NCI-H128 (cell line): Measurements from ENCODE around the gene RNF138.
"Not testable (repeated sequence)": the region's sequence is repeated elsewhere in the genome, so short reads cannot be mapped to it uniquely, and the experiment has no call there.

Experiments used
- DNase-seq: peaks from one replicate; lab custom pipeline; 2025; ENCODE audit not compliant: unreplicated experiment; lab: John Stamatoyannopoulos, UW

RNF138 gene, protein sequence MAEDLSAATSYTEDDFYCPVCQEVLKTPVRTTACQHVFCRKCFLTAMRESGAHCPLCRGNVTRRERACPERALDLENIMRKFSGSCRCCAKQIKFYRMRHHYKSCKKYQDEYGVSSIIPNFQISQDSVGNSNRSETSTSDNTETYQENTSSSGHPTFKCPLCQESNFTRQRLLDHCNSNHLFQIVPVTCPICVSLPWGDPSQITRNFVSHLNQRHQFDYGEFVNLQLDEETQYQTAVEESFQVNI

DNA sequence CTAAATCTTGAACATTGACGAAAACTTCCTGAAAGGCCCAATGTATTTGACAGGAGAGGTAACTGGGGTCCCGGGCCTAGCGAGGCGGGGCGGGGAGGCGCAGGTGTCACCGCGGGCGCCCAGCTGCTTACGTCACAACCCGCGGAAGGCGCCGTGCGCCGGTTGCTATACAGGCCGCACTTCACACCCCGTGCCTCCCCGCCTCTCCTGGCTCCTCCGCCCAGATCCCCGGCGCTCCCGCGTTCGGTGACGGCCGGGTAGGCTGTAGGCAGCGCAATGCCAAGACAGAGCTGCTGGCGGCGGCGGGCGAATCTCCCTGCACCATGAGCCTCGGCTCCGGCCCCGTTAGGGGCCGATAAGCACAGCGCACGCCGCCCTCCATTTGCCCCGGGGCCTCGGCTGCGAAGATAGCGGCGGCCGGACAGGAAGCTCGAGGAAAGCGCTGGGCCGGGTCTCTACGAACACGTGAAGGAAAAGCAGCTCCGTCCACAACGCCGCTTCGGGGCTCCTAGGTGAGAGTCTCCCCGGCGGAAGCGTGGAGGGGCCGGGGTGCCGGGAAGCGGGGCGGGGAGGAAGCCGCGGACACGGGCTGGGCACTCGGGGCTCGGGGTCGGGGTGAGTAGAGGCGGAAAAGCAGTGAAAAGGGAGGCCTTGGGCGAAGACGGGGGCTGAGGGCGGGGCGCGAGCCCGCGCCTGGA, at the start of gene RNF138:
RNF138 (plus strand) TSS at position 151 of the 698 bp plus-strand sequence. CDS start 903 bp downstream, outside the sequence.
- peak; percentile 85 for DNase-seq

GRCh38 chr18:32042337-32042736, 49.3 kb upstream of the RNF138 start:
- no peak for DNase-seq

- DNase-seq, result no peak
Measured at GRCh38 chr18:32048507-32049091, 43.1 kb upstream of the RNF138 start.

DNA sequence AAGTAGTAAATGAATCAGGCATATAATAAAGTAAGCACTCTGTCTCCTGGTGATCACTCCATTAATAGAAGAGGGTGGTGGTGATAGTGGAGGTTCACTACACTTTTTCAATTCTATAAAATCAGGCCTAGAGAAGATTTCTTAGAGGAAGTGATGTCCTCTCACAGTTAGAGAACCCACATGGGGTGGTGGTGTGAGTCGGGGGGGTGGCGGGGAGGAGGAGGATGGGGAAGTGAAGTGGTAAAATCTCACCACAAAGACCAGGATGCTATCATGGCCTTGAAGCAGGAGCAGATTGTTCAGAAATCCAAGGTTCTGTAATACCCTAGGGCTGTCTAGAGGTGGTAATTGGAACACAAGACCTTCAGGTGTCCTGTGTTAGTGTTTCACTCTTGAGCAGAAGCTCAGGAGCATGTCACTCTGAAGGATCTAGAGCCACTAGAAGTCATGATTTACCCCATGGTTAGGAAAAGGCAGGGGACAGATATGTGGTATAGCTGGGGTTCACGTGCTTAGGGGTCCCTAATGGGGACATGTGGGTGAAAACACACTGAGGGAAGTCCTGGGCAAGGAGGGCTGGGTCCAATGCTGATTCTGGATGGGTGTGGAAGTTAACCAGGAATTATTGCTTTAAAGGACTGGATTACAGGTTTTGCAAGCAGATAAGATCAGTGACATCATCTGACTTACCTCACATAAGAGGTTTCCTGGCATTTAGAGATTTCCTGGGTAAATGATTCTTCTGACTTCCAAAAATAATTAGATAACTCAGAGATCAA, 42.1 kb upstream of the RNF138 start:
- no peak for DNase-seq

GRCh38 chr18:32056613-32057358, 34.9 kb upstream of the RNF138 start:
- no peak for DNase-seq

DNA sequence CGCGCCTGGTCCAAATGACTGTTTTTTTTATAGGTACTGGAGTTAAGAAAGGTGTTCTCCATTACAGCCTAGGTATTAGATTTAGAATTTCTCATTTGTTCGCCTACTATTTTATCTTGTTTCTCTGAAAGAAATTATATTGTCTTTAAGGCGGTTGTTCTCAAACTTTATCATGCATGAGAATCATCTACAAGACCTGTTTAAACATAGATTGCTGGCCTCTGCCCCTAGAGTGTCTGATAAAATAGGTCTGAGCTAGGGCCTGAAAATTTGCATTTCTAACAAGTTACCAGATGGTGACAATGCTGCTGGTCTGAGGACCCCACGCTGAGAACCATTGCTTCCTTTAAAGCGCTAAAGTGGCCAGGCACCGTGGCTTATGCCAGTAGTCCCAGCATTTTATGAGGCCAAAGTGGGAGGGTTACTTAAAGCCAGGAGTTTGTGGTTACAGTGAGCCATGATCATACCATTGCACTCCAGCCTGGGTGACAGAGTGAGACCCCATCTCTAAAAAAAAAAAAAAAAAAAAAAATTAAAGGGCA, 34.0 kb upstream of the RNF138 start:
- no peak for DNase-seq

- no peak for DNase-seq
Measured at GRCh38 chr18:32060026-32060425, 31.6 kb upstream of the RNF138 start.

DNA sequence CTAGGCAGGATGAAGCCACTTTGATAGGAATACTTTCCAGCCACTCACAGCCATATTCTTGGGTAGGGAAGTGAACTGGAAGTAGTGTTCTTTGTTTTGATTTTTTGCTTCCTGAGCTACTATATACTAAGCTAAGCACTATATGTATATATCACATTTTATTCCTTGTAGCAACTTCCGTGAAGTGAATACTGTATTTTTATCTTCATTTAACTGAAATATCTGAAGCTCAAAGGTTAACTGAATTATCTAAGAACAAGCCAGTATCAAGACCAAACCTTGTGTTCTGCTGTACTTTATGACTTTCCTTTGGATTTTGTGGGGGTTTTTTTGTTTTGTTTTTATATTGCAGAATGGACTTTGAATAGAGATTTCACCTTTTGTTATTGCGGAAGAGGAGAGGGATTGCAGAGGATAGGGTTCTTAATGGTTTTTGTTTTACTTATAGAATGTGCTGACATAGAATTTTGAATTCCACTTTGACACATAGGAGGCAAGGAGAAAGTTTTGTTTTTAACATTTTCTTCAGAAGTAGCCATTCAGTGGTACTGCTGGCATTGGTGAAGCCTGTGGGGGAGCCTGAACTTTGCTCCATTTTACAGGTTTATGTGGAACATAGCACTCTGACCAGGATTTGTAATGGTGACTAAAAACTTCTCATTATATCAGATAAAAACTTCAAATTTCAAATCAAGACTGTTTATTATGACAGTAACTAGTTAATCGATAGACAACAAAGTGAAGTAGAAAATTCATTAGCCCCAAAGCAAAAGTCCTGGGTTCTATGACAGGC, 24.1 kb upstream of the RNF138 start:
- DNase-seq, result no peak

- DNase-seq, result no peak
Measured at GRCh38 chr18:32072321-32072720, 19.4 kb upstream of the RNF138 start.

GRCh38 chr18:32074206-32074605, 17.5 kb upstream of the RNF138 start:
- DNase-seq, result no peak

- DNase-seq, result no peak
Measured at GRCh38 chr18:32078845-32079244, 12.8 kb upstream of the RNF138 start.

DNA sequence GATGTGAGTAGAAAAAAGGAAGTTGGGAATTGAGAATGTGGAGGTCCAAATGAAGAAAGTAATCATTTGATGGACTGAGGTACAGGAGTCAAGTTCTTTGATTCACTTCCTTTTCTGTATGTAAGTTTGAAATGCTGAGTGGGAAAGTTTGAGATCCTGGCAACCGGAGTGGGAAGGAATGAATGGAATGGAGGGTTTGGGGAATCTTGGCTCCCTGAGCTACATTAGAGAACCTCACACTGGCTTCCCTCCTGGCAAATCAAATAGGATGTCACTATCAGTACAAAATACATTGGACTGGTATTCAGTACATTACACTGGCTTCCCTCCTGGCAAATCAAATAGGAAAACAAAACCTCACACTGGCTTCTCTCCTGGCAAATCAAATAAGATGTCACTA, 9.8 kb upstream of the RNF138 start:
- DNase-seq, result no peak

- DNase-seq, result no peak
Measured at GRCh38 chr18:32083781-32084180, 7.9 kb upstream of the RNF138 start.

DNA sequence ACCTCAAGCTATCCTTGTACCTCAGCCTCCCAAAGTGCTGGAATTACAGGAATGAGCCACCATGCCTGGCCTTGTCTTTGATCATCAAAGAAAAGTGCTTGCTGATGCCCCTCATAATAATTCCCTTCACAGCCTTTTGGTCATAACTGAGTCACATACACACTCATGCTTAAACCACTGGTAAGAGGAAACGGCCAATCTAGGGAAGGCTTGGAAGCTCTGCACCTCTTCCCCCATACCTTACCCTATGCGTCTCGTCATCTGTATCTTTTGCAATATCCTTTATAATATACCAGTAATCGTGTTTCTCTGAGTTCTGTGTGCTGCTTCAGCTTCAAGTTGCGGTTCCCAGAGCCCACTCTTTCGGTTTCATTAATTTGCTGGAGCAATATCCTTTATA, 4.8 kb upstream of the RNF138 start:
- no peak for DNase-seq

GRCh38 chr18:32090831-32091230, 843 bp upstream of the RNF138 start:
- DNase-seq, result not testable (repeated sequence)

DNA sequence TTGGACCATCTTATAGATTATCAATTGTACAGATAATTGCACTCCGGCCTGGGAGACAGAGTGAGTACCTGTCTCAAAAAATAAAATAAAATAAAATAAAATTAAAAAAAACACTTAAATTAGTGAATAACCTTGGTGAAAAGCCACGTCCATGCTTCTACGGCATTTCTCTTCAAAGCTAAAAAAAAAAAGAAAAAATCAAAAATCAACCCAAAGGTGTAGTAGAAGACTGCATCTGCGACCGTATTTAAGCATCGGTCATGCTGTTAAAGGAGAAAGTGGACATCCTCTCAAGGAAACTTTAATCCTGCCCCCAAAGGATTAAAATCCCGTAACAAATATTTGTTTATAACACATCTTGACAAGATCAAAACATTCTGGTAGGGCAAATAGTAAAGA, 350 bp upstream of the RNF138 start:
- no peak for DNase-seq

DNA sequence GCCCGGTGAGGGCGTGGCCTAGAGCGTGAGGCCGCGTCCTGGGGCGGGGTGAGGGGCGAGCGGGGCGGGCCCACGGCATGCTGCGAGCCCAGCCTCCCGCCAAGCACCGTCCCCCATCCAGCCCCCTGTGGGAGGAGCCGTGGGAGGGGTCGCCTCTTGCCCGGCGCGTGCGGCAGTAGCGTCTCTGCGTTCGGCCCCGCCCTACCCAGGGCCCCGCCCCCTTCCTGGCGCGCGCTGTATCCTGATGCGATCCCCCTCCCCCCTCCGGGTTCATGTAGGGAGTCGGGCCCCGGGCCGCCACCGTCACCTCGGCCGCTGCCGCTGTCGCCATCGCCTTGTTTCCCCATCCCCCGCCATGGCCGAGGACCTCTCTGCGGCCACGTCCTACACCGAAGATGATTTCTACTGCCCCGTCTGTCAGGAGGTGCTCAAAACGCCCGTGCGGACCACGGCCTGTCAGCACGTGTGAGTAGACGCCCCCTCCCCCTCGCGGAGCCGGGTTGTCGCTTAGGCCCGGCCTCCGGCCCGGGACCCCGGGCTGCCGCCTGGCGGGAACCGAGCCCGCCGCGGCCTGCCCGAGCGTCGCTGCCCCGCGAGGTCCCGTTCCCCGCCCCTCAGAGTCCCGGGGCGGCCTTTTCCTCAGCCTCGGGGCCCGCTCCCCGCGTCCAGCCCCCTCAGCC, 888 bp downstream of the RNF138 start:
- DNase-seq, result peak; percentile 98

- peak; percentile 39 for DNase-seq
Measured at GRCh38 chr18:32093102-32093511, 1.4 kb downstream of the RNF138 start.

DNA sequence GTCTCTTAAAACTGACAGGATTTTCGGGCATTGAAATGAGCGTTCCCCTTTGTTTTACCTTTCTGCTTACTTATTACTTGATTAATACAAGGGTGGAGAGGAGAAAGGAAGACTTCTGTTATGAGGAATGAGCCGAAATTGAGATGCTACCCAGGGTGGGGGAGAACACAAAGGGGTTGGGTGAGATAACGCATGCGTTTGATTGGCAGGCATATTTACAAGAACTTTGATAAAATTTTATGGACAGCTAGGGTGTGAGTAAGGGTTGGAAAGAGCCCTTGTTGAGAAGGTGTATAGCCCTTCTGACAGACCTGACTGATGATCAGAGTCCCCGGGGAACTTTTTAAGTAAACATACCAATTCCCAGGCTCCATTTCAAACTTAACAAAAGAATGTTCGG, 1.8 kb downstream of the RNF138 start:
- DNase-seq, result no peak
